ENCODE results near the gene WDR64.

GRCh38 chr1:241642593-241642944 lies 9.5 kb upstream of the WDR64 start:
- TF ChIP-seq, protein P1, sequence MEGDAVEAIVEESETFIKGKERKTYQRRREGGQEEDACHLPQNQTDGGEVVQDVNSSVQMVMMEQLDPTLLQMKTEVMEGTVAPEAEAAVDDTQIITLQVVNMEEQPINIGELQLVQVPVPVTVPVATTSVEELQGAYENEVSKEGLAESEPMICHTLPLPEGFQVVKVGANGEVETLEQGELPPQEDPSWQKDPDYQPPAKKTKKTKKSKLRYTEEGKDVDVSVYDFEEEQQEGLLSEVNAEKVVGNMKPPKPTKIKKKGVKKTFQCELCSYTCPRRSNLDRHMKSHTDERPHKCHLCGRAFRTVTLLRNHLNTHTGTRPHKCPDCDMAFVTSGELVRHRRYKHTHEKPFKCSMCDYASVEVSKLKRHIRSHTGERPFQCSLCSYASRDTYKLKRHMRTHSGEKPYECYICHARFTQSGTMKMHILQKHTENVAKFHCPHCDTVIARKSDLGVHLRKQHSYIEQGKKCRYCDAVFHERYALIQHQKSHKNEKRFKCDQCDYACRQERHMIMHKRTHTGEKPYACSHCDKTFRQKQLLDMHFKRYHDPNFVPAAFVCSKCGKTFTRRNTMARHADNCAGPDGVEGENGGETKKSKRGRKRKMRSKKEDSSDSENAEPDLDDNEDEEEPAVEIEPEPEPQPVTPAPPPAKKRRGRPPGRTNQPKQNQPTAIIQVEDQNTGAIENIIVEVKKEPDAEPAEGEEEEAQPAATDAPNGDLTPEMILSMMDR (IDR thresholded peaks at IDR 0.05) = no peak
- no peak for TF ChIP-seq POLR2A (IDR thresholded peaks at IDR 0.05)

Data from testis (tissue), 2 donors.